ENCODE measurements around the gene HS3ST3B1. TPM values are rescaled to one million over a fixed set of nuclear protein-coding genes. Genes with fewer than 3 reads are reported as not detected.

Gene HS3ST3B1
- polyA plus RNA-seq, 1 of the 3 experiments (the other 2 are of a cell fraction), result 0.67 TPM

DNA sequence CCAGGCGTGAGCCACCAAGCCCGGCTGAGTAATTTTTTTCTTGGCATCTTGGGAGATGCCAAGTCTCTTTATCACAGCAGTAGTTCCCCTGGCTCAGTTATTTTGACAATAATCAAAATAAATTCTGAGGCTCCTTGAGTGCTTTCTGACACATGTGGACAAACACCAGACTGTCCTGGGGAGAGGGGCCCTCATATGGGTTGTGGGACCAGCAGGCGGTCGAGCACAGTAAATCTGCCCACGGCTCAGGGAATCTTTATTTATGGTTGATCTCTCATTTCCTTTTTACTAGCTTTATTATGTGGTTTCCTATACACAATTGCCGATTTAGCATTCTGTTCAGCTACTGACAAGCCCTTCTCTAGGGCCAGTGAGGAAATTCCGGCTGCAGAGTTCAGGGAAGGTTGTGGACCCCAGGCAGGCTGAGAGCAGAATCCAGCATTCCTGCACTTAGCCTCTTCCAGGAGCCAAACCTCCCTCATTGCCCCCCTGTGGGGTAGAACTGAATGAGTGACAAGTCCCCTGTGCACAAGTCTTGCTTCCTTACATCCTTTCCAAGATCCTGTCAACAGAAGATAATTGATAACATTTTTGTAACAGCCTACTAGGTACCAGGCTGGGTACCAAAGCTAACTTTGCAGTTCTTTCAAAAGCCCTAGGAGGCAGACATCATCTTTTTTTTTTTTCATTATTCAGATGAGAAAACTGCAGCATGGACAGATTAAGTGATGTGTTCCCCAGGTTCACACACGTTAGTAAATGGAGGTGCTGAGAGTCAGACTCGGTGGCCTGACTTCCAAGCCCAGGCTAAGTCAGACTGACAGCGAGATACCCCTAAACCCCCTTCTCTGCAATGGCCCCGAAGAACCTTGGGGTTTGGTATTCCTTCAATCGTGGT is 40.2 kb downstream of the HS3ST3B1 start:
- Histone ChIP-seq H3K9ac (no peak overlapping the region), H3K4me3 (ENCODE audit: low read depth in 2 of 2, low read length in 1 of 2) (no peak overlapping the region), H3K4me2 (no peak overlapping the region), H3F3A (replicated peaks; ENCODE audit: insufficient read depth) (no peaks in the 10 kb centered on the region), H2AFZ (ENCODE audit: low read depth) (no peak overlapping the region), H3K36me3 (replicated peaks in 1 of 2; ENCODE audit: control insufficient read depth in 1 of 2, insufficient read depth in 2 of 2, low read length in 1 of 2) (no peaks in the 10 kb centered on the region), H4K20me1 (ENCODE audit: insufficient read depth) (no peaks in the 10 kb centered on the region), H3K9me2 (no peaks in the 10 kb centered on the region), H3K27me3 (ENCODE audit: insufficient read depth) (no peaks in the 10 kb centered on the region), H3K27ac (ENCODE audit: low read depth in 2 of 2, low read length in 1 of 2) (no peak overlapping the region), H3K4me1 (ENCODE audit: control insufficient read depth in 1 of 2, insufficient read depth in 2 of 2, low read depth in 1 of 2, low read length in 1 of 2) (no peaks in the 10 kb centered on the region), H3K79me2 (ENCODE audit: insufficient read depth) (no peaks in the 10 kb centered on the region), H3K9me3 (no peaks in the 10 kb centered on the region)
- POLR2A ChIA-PET, result no interaction called here
- no peak for DNase-seq
- WGBS (ENCODE audit: low lambda C conversion rate), result 12% methylated on average over 12 of the region's 12 CpGs
- CTCF ChIA-PET, result interaction anchor here (0.9 kb wide), 1 partner anchor 1311 kb away, joined by 3 read pairs; no protein-coding TSS in a partner anchor
- TF ChIP-seq, protein P1, sequence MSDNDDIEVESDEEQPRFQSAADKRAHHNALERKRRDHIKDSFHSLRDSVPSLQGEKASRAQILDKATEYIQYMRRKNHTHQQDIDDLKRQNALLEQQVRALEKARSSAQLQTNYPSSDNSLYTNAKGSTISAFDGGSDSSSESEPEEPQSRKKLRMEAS (IDR thresholded peaks at IDR 0.05; ENCODE audit: low read depth), result no peak
- TF ChIP-seq RFX5 (IDR thresholded peaks at IDR 0.05; ENCODE audit: low read length), result no peak
- no peak for TF ChIP-seq TAF1 (IDR thresholded peaks at IDR 0.05; ENCODE audit: borderline replicate concordance, low read depth, low read length)
- no peak for TF ChIP-seq RXRA (IDR thresholded peaks at IDR 0.05; ENCODE audit: borderline replicate concordance, low read depth)
- no peak for TF ChIP-seq RCOR1 (IDR thresholded peaks at IDR 0.05; ENCODE audit: low read length)
- TF ChIP-seq JUND (IDR thresholded peaks at IDR 0.05), result no peak
- TF ChIP-seq, protein P2, sequence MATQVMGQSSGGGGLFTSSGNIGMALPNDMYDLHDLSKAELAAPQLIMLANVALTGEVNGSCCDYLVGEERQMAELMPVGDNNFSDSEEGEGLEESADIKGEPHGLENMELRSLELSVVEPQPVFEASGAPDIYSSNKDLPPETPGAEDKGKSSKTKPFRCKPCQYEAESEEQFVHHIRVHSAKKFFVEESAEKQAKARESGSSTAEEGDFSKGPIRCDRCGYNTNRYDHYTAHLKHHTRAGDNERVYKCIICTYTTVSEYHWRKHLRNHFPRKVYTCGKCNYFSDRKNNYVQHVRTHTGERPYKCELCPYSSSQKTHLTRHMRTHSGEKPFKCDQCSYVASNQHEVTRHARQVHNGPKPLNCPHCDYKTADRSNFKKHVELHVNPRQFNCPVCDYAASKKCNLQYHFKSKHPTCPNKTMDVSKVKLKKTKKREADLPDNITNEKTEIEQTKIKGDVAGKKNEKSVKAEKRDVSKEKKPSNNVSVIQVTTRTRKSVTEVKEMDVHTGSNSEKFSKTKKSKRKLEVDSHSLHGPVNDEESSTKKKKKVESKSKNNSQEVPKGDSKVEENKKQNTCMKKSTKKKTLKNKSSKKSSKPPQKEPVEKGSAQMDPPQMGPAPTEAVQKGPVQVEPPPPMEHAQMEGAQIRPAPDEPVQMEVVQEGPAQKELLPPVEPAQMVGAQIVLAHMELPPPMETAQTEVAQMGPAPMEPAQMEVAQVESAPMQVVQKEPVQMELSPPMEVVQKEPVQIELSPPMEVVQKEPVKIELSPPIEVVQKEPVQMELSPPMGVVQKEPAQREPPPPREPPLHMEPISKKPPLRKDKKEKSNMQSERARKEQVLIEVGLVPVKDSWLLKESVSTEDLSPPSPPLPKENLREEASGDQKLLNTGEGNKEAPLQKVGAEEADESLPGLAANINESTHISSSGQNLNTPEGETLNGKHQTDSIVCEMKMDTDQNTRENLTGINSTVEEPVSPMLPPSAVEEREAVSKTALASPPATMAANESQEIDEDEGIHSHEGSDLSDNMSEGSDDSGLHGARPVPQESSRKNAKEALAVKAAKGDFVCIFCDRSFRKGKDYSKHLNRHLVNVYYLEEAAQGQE (IDR thresholded peaks at IDR 0.05; ENCODE audit: low read depth, low read length), result no peak
- no peak for TF ChIP-seq FOXJ3 (CRISPR knock-in tag; IDR thresholded peaks at IDR 0.05)
- TF ChIP-seq, protein P3, sequence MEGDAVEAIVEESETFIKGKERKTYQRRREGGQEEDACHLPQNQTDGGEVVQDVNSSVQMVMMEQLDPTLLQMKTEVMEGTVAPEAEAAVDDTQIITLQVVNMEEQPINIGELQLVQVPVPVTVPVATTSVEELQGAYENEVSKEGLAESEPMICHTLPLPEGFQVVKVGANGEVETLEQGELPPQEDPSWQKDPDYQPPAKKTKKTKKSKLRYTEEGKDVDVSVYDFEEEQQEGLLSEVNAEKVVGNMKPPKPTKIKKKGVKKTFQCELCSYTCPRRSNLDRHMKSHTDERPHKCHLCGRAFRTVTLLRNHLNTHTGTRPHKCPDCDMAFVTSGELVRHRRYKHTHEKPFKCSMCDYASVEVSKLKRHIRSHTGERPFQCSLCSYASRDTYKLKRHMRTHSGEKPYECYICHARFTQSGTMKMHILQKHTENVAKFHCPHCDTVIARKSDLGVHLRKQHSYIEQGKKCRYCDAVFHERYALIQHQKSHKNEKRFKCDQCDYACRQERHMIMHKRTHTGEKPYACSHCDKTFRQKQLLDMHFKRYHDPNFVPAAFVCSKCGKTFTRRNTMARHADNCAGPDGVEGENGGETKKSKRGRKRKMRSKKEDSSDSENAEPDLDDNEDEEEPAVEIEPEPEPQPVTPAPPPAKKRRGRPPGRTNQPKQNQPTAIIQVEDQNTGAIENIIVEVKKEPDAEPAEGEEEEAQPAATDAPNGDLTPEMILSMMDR (IDR thresholded peaks at IDR 0.05), result no peak
- TF ChIP-seq POLR2AphosphoS5 (IDR thresholded peaks at IDR 0.05; ENCODE audit: low read depth, low read length), result no peak
- TF ChIP-seq SMC3 (IDR thresholded peaks at IDR 0.05; ENCODE audit: low read depth, low read length), result no peak
- no peak for TF ChIP-seq SIN3A (IDR thresholded peaks at IDR 0.05; ENCODE audit: borderline replicate concordance, low read depth, low read length)
- TF ChIP-seq YY1 (IDR thresholded peaks at IDR 0.05; ENCODE audit: low read depth), result no peak
- TF ChIP-seq, protein P4, sequence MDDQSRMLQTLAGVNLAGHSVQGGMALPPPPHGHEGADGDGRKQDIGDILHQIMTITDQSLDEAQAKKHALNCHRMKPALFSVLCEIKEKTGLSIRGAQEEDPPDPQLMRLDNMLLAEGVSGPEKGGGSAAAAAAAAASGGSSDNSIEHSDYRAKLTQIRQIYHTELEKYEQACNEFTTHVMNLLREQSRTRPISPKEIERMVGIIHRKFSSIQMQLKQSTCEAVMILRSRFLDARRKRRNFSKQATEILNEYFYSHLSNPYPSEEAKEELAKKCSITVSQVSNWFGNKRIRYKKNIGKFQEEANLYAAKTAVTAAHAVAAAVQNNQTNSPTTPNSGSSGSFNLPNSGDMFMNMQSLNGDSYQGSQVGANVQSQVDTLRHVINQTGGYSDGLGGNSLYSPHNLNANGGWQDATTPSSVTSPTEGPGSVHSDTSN (IDR thresholded peaks at IDR 0.05), result no peak
- TF ChIP-seq TCF12 (IDR thresholded peaks at IDR 0.05), result no peak

All from SK-N-SH (cell line).